GM21717 (cell line): ENCODE measurements around the gene THRB.

Experiments
- ATAC-seq: cut with Tn5 transposase; IDR thresholded peaks from one replicate; pipeline ENCODE4 v1.9.1; 2021; ENCODE audit warnings: mild to moderate bottlenecking, moderate library complexity; ENCODE audit not compliant: unreplicated experiment

Gene THRB

DNA sequence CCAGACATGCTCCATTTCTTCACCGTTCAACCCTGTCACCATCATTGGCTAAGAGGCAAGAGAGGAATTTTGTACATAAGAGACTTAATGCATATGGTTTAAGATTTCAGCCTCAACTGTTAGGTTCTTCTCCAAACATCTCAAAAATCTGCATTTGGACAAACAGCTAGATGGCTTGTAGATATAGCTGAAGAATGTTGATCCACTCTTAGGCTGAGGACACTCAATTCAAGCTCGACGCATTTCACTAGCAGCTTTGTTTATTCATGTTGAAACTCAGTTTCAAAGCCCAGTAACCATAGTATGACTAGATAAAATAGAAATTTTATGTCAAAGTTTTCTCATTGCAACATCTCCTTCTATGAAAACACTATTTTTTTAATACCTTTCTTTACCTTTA, 208.2 kb downstream of the THRB start:
- ATAC-seq = no peak

DNA sequence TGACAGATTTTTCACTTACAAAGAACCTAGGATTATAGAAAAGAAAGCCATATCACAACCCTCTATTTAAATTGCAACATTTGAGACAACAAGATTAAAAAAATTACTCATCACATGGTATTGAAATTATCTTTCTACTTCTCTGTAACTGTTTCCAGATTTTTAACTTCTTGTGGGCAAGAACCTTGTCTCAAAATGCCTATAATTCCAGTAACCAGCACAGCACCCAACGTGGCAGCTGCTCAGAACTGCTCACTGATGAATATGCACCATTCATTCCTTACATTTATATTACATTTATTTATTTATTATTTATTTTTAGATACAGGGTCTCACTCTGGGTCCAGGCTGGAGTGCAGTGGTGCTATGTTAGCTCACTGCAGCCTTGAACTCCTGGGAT, 216.1 kb downstream of the THRB start:
- no peak for ATAC-seq

DNA sequence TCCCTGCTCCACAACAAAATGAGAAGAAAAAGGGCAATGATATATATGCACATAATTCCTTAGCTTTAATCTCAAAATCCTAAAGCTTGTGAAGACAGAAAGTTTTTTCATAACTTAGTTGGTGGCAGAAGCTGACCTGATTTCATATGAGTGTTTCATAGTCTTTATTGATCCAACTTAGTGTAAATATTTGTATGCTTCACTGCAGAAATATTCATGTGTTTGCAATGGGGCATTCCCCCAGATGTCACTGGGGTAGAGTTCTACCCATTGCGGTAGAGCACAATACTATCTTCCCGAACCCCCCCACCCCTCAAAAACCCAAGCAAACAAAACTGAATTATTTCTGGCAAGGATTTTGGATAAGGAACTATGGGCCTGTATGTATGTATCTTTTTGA, 221.2 kb downstream of the THRB start:
- no peak for ATAC-seq

DNA sequence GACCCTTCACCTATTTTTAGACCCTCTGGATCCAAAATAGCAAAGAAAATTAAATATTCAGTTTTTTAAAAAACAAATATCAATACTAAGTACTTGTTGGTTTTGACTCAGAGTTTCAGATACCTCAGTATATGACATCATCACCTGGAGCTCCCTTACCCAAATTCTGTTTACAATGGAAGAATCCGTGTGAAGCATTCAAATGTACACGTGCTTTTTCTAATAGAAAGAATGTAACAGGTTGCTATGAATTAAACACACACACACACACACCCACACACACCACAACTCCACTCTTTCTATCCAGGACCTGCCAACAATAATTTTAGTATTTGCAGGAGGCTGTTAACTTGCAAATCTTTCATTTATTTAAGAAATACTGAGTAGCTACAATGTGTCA, 221.8 kb downstream of the THRB start:
- ATAC-seq = no peak

DNA sequence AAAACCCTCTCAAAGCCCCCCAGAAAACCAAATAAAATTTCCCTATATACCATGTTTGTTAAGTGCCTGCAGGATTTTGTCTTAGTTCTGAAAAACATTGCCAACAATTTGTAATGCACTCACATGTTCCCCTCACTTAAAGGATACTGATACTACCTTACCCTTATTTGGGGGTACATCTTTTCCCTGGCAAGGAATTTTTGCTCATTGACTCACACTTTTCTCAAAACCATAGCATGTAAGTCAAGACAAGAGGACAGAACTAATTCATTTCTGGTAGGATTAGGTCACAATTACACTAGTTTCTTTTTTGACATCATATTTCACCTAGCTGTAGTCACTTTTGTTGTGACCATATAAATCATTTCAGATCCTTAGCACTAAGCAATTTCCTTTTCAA, 222.2 kb downstream of the THRB start:
- ATAC-seq = no peak

DNA sequence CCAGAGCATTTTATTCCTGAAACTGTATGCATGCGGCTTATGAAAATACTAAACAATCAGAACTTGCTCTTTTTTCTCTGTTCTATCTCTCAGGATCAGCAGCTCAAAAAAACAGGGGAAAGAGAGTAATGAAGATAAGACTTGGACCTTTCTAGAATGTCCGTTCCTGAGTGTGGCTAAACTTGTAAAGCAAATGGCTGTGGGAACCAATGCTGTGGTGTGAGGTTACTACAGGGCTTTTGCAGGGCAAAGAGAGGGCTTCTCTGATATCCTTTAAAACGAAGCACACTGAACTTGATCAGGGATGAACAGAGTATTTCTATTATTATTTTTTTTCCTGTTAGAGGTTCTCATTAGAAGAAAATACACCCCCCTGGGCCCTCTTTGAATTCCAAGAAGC, 223.4 kb downstream of the THRB start:
- no peak for ATAC-seq

DNA sequence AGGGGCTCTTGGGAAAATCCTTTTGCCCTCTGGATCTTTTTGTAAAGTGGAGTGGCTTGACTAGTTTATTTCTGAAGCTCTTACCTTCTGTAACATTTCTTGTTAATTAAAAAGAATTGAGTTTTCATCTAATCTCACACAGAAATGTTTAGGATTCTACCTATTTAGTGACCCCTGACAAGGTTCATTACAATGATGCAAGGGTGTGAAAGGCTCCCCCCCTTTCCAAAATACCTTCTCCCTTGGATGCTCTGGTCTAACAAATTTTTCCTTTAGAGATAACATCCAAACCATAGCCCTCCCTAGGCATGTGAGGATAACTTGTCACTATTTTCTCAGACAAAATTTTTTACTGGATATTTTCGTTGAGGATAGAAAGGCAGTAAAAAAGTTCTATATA, 223.9 kb downstream of the THRB start:
- ATAC-seq = no peak

DNA sequence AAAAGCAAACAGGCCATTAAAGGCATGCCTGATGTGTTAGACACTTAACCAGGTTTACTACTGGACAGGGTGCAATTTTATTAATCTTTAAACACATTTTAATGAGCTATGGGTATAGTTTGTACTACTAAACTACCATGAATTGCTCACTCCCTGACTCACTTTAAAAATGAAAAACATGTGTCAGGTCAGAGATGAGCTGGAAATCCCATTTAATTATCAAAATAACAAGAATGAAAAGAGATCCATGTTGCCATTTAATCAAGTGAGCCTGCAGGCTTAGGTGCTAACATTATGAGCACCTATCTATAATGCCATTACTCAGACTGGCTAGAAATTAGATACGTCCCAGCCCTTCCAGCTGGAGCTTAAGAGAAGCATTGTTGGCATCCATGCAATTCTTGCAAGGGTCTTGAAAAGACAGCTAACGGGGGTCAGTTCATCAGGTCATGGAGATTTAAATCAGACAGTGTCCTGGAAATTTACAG, 224.4 kb downstream of the THRB start:
- no peak for ATAC-seq

DNA sequence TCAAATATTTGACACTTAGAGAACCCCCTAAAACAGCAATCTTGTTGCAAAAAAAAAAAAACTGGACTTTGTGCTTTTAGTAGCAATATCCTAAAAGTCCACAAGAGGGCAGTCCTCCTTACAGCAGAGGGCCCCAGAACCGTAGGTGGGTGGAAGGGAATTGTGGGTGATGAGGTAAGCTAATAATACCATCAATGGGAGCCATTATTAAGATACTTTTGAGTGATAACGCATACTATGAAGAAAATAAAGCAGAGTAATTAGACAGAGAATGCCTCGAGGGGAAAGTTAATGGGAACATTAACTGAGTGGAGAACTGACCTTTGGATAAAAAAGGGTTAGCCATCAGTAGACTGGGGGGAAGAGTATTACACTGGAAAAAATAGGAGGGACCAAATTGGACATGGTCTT, 229.9 kb downstream of the THRB start:
- peak; percentile 79 for ATAC-seq

DNA sequence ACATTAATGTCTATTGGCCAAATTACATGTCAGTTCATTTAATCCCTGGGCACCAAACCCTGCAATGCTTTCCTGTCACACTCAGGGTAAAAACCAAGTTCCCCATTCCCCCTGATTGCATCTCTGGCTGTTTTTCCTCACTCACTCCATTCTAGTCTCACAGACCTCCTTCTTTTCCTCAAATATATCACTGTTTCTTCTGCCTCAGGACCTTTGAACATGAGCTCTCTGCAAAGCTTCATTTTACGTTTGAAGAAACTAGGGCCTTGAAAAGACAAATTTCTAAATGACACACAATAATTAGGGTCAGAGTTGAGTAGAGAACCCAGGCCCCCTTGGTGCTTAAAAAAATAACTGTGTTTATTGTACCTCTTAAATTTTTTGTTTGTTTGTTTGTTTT, 230.6 kb downstream of the THRB start:
- no peak for ATAC-seq

DNA sequence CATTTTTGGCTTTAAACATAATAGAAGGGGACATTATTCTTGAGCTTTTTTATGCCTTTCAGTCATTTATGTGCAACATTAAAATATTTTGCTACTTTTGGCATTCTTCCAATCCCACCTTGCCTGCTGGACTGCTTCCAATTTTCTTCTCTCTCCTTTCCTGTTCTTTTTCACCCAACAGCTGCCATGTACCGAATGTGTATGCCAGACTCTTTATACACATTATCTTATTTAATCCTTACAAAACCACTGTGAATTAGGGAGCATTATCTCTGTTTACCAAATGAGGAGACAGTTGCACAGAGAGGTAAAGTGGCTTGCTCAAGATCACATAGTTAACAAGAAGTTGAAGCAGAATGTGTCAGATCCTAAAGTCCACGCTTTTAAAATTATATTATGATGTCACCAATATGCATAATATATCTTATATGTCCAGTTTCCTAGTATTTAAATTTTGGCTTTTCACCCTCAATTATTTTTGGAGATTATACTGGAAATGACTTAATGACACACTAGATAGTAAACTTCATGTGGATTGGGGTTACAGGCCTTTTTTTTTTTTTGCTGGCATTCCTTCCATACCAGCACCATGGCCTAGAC, 231.5 kb downstream of the THRB start:
- no peak for ATAC-seq

DNA sequence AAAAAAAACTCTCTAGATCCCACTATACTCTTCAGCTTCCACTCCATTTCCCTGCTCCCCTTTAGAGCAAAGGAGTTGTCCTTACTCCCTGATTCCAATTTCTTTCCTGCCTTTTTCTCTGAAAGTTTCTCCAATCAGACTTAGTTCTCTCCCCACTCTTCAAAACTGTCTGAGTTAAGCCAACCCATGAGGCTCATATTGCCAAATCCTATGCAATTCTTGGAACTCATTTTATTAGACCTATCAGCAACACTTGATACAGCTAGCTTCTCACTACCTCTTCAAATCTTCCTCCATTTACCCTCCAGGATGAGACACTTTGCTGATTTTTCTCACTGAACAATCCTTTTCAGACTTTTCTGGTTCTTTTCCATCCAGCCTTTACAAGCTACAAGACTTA, 233.1 kb downstream of the THRB start:
- ATAC-seq = no peak

DNA sequence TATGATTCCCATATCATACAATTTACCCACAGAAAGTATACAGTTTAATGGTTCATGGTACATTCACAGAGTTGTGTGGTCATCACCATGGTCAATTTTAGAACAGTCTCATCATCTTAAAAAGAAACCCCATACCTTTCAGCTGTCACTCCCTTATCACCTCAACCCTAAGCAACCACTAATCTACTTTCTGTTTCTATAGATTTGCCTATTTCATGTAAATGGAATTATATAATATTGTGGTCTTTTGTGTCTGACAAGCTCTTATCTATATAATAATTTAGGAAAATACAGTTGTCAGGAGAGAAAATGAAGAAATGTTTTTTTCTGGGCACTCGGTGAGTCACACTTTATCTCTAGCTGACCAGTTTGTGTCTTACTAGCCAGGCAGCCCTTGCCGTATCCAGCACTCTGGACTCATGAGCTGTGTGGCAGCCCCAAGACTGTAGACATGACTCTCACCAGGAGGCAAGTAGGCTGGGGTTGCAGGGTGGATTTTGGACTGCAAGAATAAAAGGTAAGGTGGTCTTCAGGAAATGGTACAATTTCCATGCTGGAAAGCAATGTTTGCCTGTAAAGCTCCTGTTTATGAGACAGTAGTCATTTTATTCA, 234.6 kb downstream of the THRB start:
- ATAC-seq = no peak

DNA sequence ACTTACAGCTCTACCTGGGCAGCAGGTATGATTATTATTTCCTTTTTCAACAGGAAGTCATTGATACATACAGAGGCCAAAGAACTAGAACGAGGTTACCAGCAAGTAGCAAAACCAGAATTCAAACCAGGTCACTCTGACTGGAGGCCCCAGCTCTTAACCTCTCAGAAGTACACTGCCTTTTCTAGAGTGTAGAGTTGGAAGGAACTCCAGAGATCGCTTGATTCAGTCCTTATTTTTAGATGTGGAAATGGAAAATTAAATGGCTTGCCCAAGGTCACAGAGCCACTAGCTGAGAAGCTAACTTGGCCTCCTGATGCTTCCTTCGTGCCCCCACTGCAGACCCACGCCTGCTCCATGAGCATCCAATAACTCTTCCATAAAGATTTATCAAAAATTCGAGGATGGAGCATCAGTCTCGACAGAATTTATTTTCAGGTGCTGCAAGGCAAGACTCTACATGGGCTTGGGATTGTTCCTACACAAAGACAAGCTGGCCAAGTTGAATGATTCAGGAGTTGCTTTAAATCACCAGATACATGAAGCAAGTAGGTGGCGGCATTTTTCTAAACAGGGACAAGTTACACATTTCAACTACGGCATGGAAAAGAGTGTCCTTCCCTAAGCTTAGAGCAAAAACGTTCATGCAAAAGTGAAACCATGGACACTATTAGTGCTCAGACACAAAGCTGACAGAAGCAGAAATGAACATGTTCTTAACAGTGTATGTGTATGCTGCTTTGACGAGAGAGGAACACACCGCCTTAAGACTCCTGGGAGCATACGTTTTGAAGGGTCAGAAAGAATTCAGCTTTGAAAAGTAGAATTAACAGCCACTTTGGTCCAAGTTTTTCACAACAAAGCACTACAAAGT, 235.7 kb downstream of the THRB start:
- ATAC-seq = no peak

DNA sequence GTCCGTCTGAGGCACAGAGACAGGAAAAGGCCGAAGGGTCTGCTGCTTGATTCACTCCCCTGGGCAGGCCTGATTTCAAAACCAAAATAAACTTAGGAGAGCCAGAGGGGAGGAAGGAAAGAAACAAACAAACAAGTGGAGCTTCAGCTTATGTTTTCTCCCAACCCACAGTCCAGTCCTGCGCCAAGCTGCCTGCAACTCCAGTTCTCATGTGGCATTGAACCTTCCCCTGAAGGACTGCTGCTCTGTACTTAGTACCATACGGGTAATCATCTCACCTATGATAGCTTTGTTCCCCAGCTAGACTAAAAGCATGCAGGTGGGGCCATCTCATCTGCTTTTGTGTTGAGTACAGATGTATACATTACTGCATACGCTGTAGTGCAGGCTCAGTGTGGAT, 236.4 kb downstream of the THRB start:
- ATAC-seq = no peak

DNA sequence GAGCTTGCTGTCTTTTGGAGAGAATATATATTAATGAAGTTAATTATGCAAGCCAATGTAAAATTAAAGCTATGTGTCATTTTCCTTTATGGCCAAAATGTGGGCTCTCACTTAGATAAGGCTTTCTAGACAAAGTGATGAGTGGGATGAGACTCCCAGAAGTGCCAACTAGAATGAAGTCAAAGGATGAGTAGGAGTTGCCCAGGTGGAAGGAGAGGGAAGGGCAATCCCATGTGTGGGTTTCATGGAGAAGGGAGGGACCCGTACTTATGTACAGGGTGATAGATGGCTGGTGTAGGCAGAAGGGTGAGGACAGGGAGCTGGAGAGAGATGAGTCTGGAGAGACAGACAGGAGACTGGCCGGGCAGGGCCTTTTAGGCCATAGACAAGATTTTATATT, 239.2 kb downstream of the THRB start:
- no peak for ATAC-seq

DNA sequence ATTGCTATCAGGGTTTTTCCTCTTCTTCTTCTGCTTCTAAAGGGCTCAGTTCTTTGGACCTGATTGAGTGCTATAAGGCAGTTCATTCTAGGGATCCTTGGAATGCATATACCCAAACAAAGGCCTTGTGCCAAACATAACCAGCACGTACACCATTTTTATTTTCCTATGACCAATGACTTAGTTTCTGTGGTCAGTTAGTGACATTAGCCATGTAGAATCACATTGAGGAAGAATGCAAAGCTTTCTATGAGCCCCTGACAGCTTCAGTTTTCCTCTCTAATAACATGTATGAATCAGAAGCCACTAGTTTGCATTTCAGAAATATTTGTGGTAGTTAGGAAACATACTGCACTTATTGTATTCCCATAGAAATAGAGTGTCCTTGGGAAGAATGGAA, 240.0 kb downstream of the THRB start:
- no peak for ATAC-seq

DNA sequence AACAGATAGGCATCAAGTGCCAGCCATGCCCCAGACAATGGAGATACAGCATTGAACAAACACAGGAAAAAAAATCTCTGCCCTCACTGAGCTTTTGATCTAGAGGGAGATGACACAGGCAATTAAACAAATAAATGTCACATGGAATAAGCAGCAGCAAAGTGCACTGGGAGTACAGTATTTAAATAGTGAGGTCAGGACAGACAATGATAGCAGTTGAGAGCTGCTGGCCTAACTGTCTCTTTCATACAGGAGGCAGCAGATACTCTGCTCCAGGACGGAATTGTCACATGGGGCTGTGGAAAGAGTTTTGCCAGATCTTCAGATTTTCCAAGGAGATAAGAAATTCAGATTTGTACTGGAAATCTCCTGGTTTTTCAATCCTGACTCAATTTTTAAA, 241.3 kb downstream of the THRB start:
- ATAC-seq = no peak

DNA sequence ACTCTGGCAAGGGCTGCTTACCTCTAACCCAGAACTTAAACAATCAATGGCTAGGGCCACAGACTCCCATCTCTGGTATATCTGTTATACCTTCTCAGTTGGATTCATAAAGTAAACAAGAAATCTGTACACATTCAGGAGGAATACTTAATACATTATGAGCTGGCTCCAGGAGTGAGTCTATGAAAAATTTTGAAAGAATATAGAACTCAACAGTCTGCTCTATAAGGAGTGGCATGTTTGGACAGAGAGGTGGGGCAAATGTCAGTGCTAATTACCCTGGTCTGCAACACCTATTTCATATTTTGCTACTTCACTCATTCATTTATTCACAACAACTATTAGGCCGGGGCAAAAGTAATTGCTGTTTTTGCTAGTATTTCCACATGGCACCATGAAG, 245.1 kb downstream of the THRB start:
- no peak for ATAC-seq

DNA sequence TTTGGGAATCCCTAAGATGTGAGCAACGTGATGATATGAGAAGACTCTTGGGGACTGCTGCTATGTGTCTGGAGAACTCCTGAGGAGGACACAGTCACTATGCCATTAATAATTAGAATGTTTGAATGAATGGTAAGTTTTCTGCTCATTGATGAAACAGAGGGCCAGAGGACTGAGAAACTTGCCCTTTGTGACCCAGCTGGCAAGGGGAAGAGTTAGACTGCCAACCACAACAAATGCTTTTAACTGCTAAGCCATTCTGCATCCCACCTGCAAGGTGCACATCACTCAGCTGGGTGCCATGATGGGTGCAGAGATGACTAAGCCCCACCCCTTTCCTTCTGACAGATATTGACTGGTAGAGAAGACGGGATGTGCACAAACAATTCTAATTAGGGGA, 249.6 kb downstream of the THRB start:
- ATAC-seq = no peak

DNA sequence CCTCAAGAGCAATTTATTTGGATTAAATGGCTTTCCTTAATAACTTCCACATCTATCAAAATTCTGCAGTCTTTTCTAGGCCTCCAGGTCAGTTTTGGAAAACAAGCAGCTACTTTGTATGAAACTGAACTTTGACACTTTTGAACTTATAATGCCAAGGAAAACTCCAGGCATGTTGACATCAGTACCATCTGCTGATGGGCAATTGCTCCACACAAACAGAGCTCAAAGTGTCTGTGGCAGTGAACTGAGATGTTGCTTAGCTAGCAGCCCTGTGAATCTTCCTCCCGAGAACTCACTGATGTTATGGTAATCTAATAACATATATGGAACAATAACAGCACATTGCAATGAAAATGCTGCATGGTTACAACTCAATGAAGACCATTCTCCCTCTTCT, 250.2 kb downstream of the THRB start:
- ATAC-seq = no peak

DNA sequence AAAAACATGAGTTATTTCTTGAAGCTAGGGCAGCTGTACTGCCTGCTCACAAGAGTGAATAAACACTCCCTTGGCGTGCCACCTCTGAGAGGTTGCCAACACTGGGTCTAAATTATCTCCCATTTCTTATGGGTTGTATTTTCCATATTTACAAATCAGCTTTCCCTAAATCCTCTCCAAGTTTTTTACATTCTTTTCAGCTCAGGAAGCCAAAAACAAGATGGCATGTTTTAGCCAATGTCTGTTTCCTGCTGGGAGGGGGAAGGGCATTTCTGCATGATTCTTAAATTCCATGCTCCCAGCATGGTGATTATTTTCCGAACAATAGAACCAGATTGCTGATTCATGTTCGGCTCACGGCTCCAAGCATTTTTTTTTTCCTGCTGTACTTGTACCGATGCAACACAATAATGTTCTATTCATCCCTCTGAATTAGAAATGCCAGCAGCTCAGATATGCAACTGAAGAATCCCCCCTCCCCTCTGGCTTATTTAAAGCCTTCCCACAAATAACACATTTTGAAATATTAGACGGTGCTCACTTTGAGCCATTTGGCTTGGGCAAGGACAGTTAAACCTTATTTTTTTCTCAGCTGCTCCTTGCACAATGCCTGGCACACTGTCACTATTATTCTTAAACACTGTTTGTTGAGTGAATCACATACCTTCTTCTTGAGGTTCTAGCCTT, 252.5 kb downstream of the THRB start:
- no peak for ATAC-seq
